HepG2 (cell line): ENCODE results near the gene JMJD8. TPM values are rescaled to one million over a fixed set of nuclear protein-coding genes. Genes with fewer than 3 reads are reported as not detected.
A peak's percentile ranks its signal among the peaks of the same experiment; 100 is the strongest.

Source experiments
- ATF3 ChIP-seq: sonication (generic); formaldehyde crosslinking; IDR thresholded peaks from 2 replicates; pipeline ENCODE4 v1.4.0; 2020; ENCODE audit warnings: missing genetic modification reagents
- ATRX ChIP-seq: sonication (generic); formaldehyde crosslinking; IDR thresholded peaks from 2 replicates; pipeline ENCODE4 v1.4.0; 2020; ENCODE audit warnings: missing genetic modification reagents, borderline replicate concordance
- BCL3 ChIP-seq: sonication (generic); formaldehyde crosslinking; IDR thresholded peaks from 2 replicates; pipeline ENCODE4 v1.5.1; 2020; ENCODE audit warnings: mild to moderate bottlenecking, missing genetic modification reagents, moderate library complexity
- GMEB1 ChIP-seq: sonication (generic); formaldehyde crosslinking; IDR thresholded peaks from 2 replicates; pipeline ENCODE4 v1.5.1; 2020; ENCODE audit warnings: missing genetic modification reagents, mild to moderate bottlenecking, borderline replicate concordance
- HMGXB3 ChIP-seq: sonication (generic); formaldehyde crosslinking; IDR thresholded peaks from 2 replicates; pipeline ENCODE4 v1.4.0; 2020; ENCODE audit warnings: missing genetic modification reagents, borderline replicate concordance
- MAFK ChIP-seq, 2 experiments: IDR thresholded peaks in 1 of 2; conservative IDR thresholded peaks in 1 of 2; 2 replicates each; pipeline ENCODE4 v1.6.1; 2011; ENCODE audit warnings: improper control_type of control experiment in 2 of 2, low read length in 2 of 2
- NFE2L1 ChIP-seq: sonication (generic); formaldehyde crosslinking; IDR thresholded peaks from 2 replicates; pipeline ENCODE4 v1.4.0; 2020; ENCODE audit warnings: missing genetic modification reagents, mild to moderate bottlenecking, borderline replicate concordance
- RBAK ChIP-seq: sonication (generic); formaldehyde crosslinking; IDR thresholded peaks from 2 replicates; pipeline ENCODE4 v1.5.1; 2020; ENCODE audit warnings: mild to moderate bottlenecking, missing genetic modification reagents
- SMARCC2 ChIP-seq: fragments of 450-650 bp; IDR thresholded peaks from 2 replicates; pipeline ENCODE4 v1.6.1; 2017; ENCODE audit warnings: antibody characterized with exemption, mild to moderate bottlenecking
- ZBED4 ChIP-seq: sonication (generic); formaldehyde crosslinking; IDR thresholded peaks from 2 replicates; pipeline ENCODE4 v1.4.0; 2020; ENCODE audit warnings: missing genetic modification reagents, borderline replicate concordance
- ZFP90 ChIP-seq: sonication (generic); formaldehyde crosslinking; IDR thresholded peaks from 2 replicates; pipeline ENCODE4 v1.8.0; 2022; ENCODE audit warnings: missing genetic modification reagents, mild to moderate bottlenecking, inconsistent platforms, borderline replicate concordance
- ZNF629 ChIP-seq: sonication (generic); formaldehyde crosslinking; conservative IDR thresholded peaks from 2 replicates; pipeline ENCODE4 v1.5.0; 2020; ENCODE audit warnings: missing genetic modification reagents
- ZNF713 ChIP-seq: sonication (generic); formaldehyde crosslinking; IDR thresholded peaks from 2 replicates; pipeline ENCODE4 v1.4.0; 2020; ENCODE audit warnings: mild to moderate bottlenecking, missing genetic modification reagents
- polyA plus RNA-seq, 8 experiments: library from polyadenylated mRNA; depleted of rRNA in 3 of 8; stranded (reverse) in 7 of 8; unstranded in 1 of 8; fragments of >200 nt; fragmentation: Illumina TruSeq in 4 of 8; extraction: Trizol in 4 of 8; gene quantifications; 2 replicates each; pipeline versions ENCODE4 v1.2.1 to v1.2.3, GENCODE V29; 2011 to 2016; ENCODE audit warnings: low read depth in 4 of 8, missing spikeins in 1 of 8, mixed read lengths in 1 of 8; ENCODE audit not compliant: insufficient read depth in 1 of 8
- total RNA-seq, 5 experiments: library from RNA; depleted of rRNA; stranded (reverse); fragments of >200 nt; fragmentation: Illumina TruSeq; extraction: Trizol; gene quantifications; 2 replicates each; pipeline ENCODE4 v1.2.3, GENCODE V29; 2016; ENCODE audit warnings: low read depth in 1 of 5
- TF ChIP-seq, protein P1 (sequence below): sonication (generic); formaldehyde crosslinking; IDR thresholded peaks from 2 replicates; pipeline ENCODE4 v1.8.1; 2022; ENCODE audit warnings: mild to moderate bottlenecking, missing genetic modification reagents

JMJD8 gene
- total and polyA plus RNA-seq, 2 of the 13 experiments (the other 11 are each of a cell fraction or from before 2014, with no cell fraction given): 2.6 to 11.8 TPM

- TF ChIP-seq GMEB1 (CRISPR knock-in tag): peak; percentile 15; the same call in 1 of the 2 replicates
- peak; percentile 54; the same call in 1 of the 2 replicates for TF ChIP-seq ZNF713
- 0 out of 2 replicates have a peak, but pooled peaks have one; percentile 6 for TF ChIP-seq BCL3 (CRISPR knock-in tag)
- TF ChIP-seq ATF3 (CRISPR knock-in tag): peak; percentile 41; the same call in 1 of the 2 replicates
- TF ChIP-seq RBAK (CRISPR knock-in tag): no peak
- TF ChIP-seq SMARCC2: no peak
- peak; percentile 38; the same call in 1 of the 2 replicates for TF ChIP-seq ZFP90 (CRISPR knock-in tag)
- TF ChIP-seq ZBED4 (CRISPR knock-in tag): no peak
- TF ChIP-seq HMGXB3 (CRISPR knock-in tag): peak; percentile 60; the same call in 1 of the 2 replicates
- TF ChIP-seq, protein P1, sequence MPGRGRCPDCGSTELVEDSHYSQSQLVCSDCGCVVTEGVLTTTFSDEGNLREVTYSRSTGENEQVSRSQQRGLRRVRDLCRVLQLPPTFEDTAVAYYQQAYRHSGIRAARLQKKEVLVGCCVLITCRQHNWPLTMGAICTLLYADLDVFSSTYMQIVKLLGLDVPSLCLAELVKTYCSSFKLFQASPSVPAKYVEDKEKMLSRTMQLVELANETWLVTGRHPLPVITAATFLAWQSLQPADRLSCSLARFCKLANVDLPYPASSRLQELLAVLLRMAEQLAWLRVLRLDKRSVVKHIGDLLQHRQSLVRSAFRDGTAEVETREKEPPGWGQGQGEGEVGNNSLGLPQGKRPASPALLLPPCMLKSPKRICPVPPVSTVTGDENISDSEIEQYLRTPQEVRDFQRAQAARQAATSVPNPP: 0 out of 2 replicates have a peak, but pooled peaks have one; percentile 18
- no peak for TF ChIP-seq MAFK (conservative IDR thresholded peaks at IDR 0.05 in 1 of 2, IDR thresholded peaks at IDR 0.05 in 1 of 2; ENCODE audit: low read length in 2 of 2)
- no peak for TF ChIP-seq ZNF629 (CRISPR knock-in tag)
- no peak for TF ChIP-seq ATRX
- no peak for TF ChIP-seq NFE2L1
These were observed 42.6 kb downstream of the JMJD8 start, which contains the start of gene MCRIP2 (continued) for GRCh38 chr16:641326-642188.
